ENCODE results near the gene TIMP3. TPM values are rescaled to one million over a fixed set of nuclear protein-coding genes. Genes with fewer than 3 reads are reported as not detected.

The TIMP3 gene
- total RNA-seq, 1 donor from 2014 or later = 194 TPM

- no peak for DNase-seq (ENCODE audit: extremely low read depth, low read depth, low spot score)
These were observed 16.0 kb upstream of the TIMP3 start for GRCh38 chr22:32785321-32786026.

GRCh38 chr22:32786027-32786418 lies 15.5 kb upstream of the TIMP3 start:
- DNase-seq (ENCODE audit: extremely low read depth, low read depth, low spot score) = no peak

GRCh38 chr22:32788904-32789624 lies 12.4 kb upstream of the TIMP3 start:
- no peak for DNase-seq (ENCODE audit: extremely low read depth, low read depth, low spot score)

- no peak for DNase-seq (ENCODE audit: extremely low read depth, low read depth, low spot score)
These were observed 11.5 kb upstream of the TIMP3 start for GRCh38 chr22:32789797-32790620.

- no peak for DNase-seq (ENCODE audit: extremely low read depth, low read depth, low spot score)
These were observed 10.4 kb upstream of the TIMP3 start for GRCh38 chr22:32791056-32791455.

- no peak for DNase-seq (ENCODE audit: extremely low read depth, low read depth, low spot score)
These were observed 10.0 kb upstream of the TIMP3 start for GRCh38 chr22:32791485-32791884.

GRCh38 chr22:32793589-32793988 lies 7.9 kb upstream of the TIMP3 start:
- DNase-seq (ENCODE audit: extremely low read depth, low read depth, low spot score) = no peak

- DNase-seq (ENCODE audit: extremely low read depth, low read depth, low spot score) = no peak
These were observed 6.9 kb upstream of the TIMP3 start for GRCh38 chr22:32794449-32795213.

- no peak for DNase-seq (ENCODE audit: extremely low read depth, low read depth, low spot score)
These were observed 6.3 kb upstream of the TIMP3 start for GRCh38 chr22:32795214-32795596.

GRCh38 chr22:32796865-32797573 lies 4.5 kb upstream of the TIMP3 start:
- DNase-seq (ENCODE audit: extremely low read depth, low read depth, low spot score) = no peak

GRCh38 chr22:32799496-32799895 lies 2.0 kb upstream of the TIMP3 start:
- no peak for DNase-seq (ENCODE audit: extremely low read depth, low read depth, low spot score)

- DNase-seq (ENCODE audit: extremely low read depth, low read depth, low spot score) = no peak
These were observed 1.2 kb upstream of the TIMP3 start for GRCh38 chr22:32800158-32800882.

GRCh38 chr22:32800994-32801536 lies 440 bp upstream of the TIMP3 start:
- DNase-seq (ENCODE audit: extremely low read depth, low read depth, low spot score) = no peak

GRCh38 chr22:32802237-32802765 lies 796 bp downstream of the TIMP3 start:
- no peak for DNase-seq (ENCODE audit: extremely low read depth, low read depth, low spot score)

- no peak for DNase-seq (ENCODE audit: extremely low read depth, low read depth, low spot score)
These were observed 1.7 kb downstream of the TIMP3 start for GRCh38 chr22:32803020-32803737.

GRCh38 chr22:32803738-32804435 lies 2.4 kb downstream of the TIMP3 start:
- no peak for DNase-seq (ENCODE audit: extremely low read depth, low read depth, low spot score)

GRCh38 chr22:32804531-32805360 lies 3.2 kb downstream of the TIMP3 start:
- DNase-seq (ENCODE audit: extremely low read depth, low read depth, low spot score) = no peak

All from glomerular endothelial cell (primary cell).